HG02610 (cell line): ENCODE data around the gene SEPTIN12.

Experiments
- ATAC-seq: cut with Tn5 transposase; IDR thresholded peaks from one replicate; pipeline ENCODE4 v1.9.1; 2021; ENCODE audit warnings: mild to moderate bottlenecking, moderate library complexity; ENCODE audit not compliant: unreplicated experiment

The SEPTIN12 gene

GRCh38 chr16:4734063-4734729 lies 53.9 kb downstream of the SEPTIN12 start, which contains the start of the genes ANKS3 and DNAAF8:
TSS of gene ANKS3 (minus strand) at chr16:4734271. CDS start at chr16:4730149, 4,122 bp downstream.
TSS of gene DNAAF8 (plus strand) at chr16:4734537. CDS start at chr16:4736515, 1,978 bp downstream.
- ATAC-seq: peak; percentile 79

DNA sequence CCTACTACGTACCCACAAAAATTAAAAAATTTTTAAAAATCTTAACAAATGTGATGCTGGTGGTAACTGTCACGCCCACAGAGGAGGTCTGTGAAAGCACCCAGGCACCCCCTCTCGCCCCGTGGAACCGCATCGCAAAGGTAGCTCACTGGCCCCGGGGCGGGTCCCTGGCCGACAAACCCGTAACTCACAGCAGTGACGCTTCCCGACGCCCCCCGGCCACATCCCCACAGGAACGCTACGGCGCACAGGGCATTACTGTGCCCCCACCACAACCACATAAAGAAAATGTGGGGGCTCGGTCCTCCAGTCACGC lies 54.4 kb downstream of the SEPTIN12 start:
- peak; percentile 5 for ATAC-seq

DNA sequence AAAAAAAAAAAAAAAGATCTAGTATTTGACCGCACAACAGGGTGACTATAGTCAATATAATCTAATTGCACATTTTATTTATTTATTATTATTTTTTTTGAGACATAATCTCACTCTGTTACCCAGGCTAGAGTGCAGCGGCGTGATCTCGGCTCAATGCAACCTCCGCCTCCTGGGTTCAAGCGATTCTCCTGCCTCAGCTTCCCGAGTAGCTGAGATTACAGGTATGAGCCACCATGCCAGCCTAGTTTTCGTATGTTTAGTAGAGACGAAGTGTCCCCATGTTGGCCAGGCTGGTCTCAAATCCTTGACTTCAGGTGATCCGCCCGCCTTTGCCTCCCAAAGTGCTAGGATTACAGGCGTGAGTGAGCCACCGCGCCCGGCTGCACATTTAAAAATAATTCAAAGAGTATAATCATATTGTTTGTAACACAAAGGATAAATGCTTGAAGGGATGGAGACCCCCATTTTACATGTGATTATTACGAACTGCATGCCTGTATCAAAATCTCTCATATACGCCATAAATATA lies 54.9 kb downstream of the SEPTIN12 start:
- no peak for ATAC-seq

- ATAC-seq: no peak
These were observed 58.3 kb downstream of the SEPTIN12 start for GRCh38 chr16:4729876-4730275.

- no peak for ATAC-seq
These were observed 59.5 kb downstream of the SEPTIN12 start for GRCh38 chr16:4728676-4729075.
